ENCODE measurements around the gene CYFIP1.

The CYFIP1 gene

DNA sequence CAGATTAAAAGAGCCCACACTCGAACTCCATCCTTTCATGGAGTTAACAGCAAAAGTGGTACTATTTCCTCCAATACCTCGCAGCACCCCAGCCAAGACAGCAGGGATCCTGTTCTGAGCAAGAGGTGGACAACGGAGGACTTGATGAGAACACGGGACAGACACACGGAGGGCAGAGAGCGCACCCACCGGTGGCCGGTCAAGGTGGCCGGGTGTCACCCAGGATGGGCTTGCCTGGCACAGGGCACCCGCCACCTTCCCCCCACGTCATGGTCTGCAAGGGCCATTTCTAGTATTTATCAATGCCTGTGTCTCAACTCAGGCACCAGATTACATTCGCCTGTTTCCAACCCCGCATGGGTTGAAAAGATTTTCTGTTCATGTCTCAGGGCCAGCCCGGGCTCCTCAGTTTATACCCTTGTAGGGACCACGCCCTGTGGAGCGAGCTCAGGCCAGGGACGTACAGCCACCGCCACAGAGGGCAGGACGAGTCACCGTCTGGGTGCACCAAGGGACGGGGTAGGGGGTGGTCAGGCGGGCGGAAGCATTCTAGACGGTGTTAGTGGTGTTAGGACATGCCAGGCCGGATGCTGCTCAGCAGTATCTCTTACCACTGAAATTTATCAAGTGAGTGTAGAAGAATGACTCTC is 64.2 kb downstream of the CYFIP1 start:
- DNase-seq, result no peak

DNA sequence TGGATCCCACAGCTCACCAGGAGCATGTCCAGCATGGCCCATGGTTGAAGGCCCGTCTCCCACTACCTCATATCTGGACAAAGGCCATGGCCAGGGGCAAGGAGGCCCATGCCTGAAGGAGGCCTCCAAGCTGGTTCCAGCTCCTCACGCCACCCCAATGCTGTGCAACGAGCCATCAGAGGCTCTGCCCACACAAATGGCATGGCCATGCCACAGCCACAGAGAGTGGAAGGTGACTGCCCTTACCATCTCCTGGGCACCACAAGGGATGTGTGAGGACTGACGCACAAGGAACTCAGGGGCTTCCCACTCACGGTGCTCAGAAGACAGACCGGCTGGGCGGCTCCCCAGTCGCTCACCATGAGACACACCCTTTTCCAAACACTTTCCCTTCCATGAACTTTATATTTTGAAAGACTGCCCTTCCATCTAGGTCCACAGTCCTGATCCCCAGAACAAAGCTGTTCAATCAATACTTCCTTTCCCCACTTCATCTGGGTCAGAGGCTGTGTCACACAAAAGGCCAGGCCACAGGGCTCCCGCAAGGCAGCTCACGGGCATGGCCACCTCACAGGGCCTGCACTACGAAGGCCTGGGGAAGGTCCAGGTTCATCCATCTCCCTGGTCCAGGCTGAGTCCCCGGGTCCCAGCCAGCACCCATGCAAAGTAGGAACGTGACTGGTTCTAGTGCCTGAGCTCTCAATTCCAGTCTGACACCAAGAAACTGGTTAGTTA is 66.4 kb downstream of the CYFIP1 start:
- no peak for DNase-seq

DNA sequence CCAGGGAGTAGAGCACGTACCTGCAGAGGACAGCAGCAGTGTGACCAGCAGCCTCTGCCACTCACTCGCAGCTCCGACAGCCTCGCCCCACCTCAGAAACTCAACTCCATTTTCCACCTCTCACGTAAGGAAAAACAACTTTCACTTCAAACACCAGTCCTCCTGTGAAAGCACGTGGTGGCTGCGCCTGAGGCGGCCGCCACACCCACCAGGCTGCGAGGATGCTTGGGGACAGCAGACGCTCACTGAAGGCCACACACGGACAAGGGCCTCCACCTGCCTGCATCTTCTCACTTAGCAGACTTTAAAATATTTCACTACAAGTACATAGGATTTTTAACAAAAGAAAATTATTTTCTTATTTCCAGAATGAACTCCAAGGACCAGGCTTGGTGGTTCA is 67.9 kb downstream of the CYFIP1 start:
- DNase-seq, result no peak

DNA sequence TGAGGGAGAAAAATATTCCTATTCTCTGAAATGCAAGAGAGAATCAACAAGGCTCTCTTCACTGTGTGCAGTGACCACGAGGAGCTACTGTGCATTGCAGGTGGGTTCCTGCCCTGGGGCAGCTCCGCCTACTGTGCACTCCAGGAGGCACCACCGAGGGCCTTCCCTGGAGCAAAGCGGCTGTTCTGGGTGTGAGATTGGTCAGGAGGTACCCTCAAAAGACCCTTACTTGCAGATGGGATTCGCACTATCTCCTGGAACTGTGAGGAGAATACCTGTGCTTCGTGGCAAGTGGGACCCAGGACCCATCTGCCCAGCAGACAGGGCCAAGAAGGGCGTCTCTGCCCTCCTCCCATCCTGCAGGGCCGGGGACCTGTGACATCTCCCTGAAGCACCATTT is 68.9 kb downstream of the CYFIP1 start:
- no peak for DNase-seq

DNA sequence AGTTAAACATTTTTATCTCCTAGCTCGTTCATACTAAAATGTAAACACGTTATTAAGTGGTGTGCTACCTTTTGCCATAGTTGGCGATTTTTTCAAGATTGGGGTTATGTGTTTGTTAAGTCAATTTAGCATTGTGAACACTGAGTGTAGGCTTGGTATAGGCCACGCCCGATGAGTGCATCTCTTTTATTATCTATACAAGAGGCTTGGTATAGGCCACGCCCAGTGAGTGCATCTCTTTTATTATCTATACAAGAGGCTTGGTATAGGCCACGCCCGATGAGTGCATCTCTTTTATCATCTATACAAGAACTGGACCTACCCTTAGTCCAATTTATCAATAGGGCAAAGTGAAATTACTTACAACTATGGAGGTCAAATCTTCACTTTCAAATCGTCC is 71.3 kb downstream of the CYFIP1 start:
- DNase-seq, result no peak

DNA sequence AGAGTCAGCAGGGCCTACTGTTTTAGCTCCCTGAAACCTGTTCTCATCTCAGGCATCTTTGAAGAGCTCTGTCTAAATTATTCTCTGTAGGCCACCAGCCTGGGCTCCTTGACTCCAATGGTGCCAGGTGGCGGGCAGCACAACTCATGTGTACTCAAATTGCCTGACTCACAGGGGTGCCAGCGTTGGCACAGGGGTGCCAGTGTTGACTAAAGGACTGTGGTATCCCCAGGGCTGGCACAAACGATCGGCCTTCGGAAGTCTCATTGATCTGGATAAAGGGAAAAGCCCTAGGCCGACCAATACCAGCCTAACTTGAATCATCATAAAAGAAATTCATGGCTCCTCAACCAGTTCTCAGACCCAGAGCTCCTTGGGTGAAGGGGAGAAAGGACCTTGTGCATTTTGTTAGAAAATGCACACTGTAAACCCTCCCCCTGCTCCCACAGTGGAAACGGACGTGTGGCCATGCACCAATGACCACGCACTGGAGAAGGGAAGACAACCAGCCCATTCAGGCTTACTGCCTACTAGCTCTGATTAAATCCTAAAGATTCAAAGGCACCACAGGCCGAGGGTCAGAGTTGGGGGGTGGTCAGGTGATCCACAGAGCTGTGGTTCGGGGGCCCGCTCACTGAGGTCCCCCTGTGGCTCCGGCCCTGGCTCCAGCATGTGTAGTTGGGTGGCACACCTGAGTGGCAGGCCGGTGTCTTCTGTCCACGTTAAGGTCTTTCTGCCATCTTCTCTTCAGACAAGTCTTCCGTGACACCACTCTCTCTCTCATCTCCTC is 72.8 kb downstream of the CYFIP1 start:
- DNase-seq, result no peak

DNA sequence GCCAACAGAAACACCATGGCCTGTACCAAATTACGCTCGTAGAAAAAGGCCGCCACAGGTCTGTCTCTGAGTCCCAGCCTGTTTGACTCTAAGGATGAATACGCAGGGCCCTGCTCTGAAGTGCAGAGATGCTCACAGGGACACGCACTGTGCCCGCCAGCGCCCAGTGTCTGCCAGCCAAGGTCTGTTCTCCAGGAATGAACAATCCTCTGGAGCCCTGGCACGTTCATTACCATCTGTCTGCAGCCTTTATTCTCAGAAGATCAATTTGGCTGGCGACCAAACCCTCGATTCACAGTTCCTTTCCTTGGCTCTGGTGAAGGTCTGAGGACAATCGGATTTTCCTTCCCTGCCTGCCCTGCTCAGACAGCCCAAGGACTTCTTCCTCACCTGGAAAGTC is 75.4 kb downstream of the CYFIP1 start:
- no peak for DNase-seq

DNA sequence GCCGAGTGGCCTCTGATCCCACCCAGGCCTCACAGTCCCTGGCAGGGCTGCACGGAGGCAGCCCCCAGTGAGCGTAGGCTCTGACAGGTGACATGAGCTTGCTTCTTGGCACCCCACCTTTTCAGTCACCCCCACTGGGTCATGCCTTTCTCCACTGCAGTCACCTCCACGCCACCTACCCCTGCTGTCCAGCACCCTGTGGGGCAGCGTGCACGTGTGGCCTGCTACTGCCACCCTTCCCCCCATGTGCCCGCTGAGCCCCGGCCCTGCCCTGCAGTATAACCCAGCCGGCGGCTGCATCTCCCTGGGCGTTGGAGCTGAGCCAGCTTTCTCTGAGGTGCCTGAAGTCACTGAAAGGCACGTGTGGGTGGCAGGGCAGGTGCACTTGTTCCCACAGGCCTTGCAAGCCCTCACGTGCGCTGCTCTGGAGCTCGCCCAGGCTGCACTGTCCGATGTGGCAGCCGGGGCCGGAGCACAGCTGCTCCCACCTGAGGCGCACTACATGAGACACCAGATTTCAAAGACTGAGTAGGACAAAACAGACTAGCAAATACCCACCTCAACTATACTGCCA is 76.1 kb downstream of the CYFIP1 start:
- no peak for DNase-seq

DNA sequence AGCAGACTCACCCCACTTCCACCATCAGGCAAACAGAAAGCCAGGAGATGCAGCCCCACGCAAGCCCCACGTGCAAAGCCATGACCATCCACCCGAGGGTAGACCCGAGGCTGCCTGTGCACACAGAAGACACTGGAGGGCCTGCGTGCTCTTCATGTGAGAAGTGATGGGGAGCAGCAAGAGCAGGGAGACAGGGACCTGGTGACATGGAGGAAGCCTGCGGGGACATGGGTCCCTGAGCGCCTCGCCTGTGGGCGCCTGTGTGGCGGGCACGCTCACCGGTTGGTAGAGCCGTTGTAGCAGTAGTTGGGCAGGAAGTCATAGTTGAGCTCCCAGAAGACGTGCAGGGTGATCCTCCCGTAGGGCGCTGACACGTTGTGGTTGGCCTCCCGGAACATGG is 76.7 kb downstream of the CYFIP1 start:
- no peak for DNase-seq

DNA sequence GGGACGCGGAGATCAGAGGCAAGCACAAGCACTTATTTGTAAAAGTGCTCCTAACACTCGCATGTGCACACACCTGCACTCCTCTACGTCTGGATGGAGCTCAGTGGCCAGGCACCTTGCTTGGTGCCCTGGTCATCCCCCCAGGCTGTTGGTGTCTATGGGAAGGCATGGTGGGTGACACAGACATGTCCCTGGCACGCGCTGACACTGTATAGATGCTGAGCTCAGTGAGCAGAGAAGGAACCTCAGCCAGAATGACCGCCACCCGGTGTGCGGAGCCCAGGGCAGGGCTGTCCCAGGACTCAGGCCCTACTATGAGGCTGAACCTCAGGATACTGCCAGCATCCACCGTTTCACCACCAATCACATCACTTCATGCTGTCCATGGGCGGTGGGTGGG is 77.2 kb downstream of the CYFIP1 start:
- DNase-seq, result no peak

DNA sequence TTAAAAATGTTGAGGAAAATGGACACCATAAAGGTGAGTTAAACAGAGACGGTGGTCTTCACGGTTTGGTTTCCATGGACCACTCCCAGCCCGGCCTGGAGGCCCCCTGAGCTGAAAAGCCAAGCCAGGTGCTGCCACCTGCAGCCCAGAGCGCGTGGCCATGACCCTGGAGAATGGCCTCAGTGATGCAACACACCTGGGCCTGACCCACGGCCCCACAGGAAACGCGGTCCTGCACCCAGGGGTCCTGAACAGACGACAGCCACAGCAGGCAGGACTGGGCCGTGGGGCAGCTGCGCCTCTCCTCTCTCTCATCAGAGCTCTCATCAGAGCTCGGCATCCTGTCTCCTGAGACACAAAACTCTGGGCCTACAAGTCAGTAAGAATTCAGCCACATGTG is 77.6 kb downstream of the CYFIP1 start:
- DNase-seq, result no peak

DNA sequence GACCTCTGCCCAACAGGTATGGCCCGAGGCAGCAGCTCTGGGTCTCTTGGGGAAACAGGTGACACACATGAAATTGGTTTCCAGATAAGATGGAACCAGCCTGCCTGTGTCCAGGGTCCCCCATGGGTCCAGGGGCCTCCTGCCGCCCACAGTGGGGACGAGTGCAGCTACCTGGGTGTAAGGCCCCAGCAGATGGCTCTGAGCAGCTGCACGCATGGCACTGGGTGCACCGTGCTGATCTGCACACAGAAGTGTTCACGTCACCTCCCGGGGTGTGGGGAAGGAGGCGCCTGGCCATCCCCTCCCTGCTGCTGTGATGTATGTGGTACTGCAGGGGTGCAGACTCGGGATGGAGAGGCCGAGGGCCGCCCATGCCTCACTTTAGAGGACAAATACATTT is 78.1 kb downstream of the CYFIP1 start:
- no peak for DNase-seq

DNA sequence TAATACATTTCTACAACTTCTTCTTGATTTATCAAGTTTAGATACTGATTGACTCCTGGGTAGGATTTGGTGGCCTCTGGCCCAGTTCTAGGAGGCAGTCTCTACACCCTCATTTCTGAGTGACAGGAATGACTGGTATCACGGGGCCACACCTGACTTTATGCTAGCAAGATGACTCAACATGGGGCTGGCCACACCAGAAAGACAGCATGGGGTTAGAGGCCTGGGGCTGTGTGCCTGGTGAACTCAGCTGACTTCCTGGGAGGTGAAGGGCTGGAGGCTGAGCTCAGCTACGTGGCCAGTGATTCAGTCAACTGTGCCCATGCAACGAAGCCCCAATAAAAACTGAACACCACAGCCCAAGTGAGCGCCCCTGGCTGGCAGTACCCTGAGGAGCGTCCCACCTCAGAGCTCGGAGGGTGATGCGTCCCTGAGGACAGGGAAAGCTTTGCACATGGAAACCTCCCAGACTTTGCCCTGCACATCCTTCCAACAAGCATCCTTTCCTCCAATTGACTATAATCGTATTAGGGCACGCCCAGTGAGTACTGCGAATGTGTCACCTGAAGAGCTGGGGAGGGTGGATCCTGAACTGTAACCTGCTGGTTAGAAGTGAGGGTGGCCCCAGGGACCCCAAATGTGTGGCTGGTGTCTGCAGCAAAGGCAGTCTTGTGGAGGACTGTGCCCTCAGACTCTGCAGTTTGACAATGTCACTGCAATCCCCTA is 84.5 kb downstream of the CYFIP1 start:
- no peak for DNase-seq

DNA sequence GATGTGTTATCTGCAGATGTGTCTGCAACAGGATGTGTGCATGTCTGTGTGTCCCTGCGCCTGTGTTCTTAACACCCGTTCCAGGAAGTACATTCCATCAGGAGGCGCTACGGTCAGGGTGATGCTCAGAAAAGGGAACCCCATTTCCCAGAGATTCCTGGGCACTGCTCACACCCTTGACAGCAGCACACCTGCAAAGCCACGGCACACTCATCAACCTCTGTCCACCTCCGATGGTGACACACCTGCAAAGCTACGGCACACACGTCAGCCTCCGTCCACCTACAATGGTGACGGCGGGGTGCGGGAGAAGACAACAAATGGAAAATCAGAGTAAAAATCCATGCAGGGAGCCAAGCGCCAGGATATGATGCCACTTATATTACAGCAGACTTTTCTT is 86.3 kb downstream of the CYFIP1 start:
- no peak for DNase-seq

DNA sequence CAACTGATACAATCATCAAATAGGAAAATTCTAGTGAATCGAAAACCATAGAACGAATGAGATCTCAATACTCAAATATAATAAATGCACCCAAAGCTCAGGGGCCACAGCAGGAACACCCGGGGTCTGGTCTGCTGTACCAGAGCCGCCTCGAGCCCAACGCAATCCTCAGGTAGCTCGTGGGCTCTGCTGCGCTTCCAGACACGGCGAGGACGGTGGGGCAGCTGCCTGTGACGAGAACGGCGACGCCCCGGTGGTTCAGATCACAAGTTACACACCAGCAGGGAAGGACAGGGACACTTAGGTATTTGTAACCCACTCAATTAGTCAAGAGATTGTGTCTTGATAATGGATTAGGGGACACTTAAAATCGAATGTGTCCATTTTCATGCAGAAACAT is 87.1 kb downstream of the CYFIP1 start:
- no peak for DNase-seq

DNA sequence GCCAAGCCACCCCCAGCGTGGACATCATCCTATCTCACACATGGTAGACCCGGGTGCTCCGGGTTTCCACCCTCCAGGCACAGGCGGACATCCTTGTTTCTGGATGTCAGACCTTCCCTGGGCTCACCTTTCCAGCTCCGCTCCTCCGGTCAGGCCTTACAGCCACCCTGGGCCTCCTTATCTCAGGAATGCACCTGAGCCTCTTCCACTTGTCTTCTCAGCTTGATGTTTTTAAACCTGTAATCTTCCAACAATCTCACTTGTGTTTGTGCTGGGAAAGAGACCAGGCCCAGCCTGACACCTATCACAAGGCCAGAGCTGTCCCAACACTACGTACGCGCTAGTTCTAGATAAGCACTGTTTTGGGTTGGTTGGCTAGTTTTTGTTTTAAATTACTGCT is 87.8 kb downstream of the CYFIP1 start:
- DNase-seq, result no peak

DNA sequence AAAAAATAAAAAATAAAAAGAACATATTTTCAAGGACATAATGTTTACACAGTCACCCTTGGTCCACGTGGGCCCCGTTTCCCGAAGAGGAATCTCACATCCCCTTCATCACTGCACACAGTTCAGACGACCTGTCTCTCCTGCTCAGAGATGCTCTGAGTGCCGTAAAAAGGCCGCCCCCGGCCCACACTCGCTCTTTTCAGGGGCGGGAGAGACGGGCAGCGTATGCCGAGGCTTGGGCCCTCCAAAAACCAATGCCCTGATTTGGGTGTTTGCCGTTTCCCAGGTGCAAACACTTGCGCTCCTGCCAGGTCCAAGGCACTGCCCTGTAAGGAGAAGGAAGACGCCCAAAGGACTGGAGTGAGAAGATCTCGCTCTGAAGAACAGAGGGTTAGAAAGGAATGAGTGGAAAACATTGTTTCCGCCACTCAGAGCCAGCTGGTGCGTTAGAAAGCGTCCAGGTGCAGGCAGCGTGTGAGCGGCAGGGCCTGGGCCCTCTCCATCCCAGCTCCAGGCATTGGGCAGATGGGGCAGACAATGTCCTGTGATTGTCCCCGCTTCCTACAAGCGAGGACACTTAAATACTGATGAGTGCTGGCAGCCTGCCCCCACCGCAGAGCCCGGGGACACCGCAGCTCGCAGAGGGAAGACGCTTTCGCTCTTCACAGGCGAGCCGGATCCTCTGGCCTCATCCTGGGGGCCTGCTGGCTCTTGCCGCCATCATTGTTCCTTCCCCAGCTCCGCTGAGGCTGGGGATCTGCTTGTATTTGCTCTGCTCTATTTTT is 88.5 kb downstream of the CYFIP1 start:
- no peak for DNase-seq

DNA sequence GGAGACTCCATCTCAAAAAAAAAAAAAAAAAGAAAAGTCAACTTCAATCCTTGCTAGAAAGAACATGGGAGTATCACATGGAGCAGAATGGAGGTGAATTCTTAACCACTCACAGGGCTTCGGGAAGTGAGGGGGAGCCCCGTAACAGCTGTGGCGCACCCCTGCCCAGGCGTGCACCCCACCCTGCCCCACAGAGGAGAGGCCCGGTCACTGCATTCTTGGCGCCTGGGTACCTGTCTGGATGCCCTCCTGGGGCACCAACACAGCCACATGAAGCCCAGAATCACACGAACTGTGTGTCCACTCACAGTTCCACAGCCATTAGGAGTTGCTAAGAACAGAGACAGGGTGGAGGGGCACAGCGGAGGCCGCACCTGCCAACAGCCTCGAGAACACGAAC is 89.9 kb downstream of the CYFIP1 start:
- no peak for DNase-seq

DNA sequence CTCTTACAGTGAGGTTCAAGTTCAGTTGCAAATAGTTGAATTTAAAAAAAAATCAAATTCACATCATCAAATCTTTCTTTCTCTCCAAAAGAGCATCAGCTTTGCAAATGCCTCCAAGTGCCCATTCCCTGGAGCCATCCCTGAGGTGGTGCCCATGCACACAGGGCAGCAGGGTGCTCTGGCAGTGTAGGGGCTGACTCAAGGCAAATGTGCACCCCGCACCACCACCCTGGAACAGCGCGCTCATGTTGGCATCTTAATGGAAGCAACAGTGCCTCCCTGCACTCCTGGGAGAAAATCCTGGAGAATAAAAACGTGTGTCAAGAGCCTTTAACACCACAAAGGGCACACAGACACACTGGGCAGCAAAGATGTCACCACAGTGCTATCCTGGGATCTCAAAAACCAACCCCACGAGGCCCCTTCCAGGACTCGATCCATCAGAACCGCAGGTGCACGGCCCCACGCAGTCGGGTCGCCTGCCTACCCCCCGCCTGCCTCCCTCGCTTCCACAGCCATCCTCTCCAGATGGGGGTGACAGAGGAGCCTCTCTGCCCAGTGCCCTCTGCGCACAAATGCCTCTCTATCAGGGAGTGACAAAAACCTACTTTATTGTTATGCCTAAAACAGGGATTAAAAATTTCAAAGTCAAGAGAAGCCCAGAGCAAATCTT is 90.9 kb downstream of the CYFIP1 start:
- no peak for DNase-seq

DNA sequence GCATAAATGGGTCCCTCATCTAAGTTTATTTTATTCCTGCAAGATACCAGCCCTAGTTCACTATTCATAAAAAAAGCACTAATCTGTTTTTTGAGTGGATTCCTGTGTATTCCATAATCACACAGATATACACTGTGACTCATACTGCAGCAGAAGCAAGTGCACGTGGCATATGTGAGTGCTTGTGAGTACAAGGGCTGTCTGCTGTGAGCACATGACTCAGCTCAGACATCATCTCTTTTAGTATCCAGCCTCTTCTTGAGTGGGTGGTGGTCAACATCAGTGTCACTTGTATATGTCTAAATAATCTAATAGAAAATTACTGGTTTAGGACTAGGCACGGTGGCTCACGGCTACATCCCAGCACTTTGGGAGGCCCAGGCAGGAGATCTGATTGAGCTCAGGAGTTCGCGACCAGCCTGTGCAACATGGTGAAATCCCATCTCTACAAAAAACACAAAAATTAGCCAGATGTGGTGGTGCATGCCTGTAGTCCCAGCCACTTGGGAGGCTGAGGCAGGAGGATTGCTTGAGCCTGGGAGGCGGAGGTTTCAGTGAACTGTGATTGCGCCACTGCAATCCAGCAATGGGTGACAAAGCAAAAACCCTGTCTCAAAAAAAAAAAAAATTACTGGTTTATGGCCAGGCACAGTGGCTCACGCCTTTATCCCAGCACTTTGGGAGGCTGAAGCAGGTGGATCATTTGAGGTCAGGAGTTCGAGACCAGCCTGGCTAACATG is 91.9 kb downstream of the CYFIP1 start:
- DNase-seq, result no peak

Measured in effector CD4-positive, alpha-beta T cell (primary cell).